ENCODE results near the gene NEMF.
"Not testable (repeated sequence)": the region's sequence is repeated elsewhere in the genome, so short reads cannot be mapped to it uniquely, and the experiment has no call there.

NEMF gene

DNA sequence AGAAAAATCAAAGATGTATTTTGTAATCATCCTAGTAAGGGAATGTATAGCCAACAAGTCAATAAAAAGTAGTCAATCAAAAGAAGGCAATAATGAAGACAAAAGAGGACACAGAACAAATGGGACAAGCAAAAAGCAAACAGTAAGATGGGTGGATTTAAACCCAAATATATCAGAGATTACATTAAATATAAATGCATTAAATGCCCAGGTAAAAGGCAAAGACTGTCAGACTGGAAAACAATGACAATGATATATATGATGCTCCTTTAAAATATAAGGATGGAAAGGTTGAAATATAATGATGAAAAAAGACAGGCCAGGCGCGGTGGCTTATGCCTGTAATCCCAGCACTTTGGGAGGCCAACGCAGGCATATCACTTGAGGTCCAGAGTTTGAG is 35.7 kb downstream of the NEMF start:
- no peak for DNase-seq (ENCODE audit: low spot score)

DNA sequence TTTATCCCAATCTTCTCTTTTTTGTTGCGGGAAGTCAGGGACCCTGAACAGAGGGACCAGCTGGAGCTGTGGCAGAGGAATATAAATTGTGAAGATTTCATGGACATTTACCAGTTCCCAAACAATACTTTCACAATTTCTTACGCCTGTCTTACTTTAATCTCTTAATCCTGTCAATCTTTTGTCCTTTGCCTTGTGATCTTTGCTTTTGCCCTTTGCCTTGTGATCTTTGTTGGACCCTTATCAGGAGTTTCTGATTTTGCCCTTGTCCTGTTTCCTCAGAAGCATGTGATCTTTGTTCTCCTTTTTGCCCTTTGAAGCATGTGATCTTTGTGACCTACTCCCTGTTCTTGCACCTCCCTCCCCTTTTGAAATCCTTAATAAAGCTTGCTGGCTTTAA is 36.5 kb downstream of the NEMF start:
- not testable (repeated sequence) for DNase-seq (ENCODE audit: low spot score)

DNA sequence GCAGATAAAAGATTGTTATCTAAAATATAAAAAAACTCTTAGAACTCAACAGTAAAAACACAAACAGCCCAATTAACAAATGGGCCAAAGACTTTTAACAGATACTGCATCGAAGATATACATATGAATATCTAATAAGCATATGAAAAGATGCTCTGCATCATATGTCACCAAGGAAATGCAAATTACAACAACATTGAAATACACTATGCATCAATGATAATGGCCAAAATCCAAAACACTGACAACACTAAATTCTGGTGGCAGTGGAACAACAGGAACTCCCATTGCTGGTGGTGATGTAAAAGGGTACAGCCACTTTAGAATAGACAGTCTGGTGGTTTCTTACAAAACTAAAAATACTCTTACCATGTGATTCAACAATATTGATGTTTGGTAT is 43.8 kb downstream of the NEMF start:
- DNase-seq (ENCODE audit: low spot score), result no peak

DNA sequence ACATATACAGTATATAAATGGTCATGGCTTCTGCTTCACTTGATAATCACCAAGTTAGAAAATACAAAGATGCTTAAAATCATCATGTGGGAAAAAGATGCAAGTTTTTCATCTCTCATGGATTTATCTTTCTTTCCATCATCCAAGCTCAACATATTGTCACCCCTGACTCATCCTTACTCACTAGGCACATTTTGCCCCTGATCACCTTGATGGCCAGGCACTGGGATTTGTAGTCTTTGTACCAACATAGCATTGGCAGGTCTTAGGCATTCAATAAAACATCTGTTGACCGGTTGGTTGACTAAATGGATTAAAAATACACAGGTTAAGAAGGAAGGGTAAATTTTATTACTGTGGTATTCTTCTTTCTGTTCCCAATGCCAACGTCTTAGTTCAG is 56.6 kb downstream of the NEMF start:
- no peak for DNase-seq (ENCODE audit: low spot score)

DNA sequence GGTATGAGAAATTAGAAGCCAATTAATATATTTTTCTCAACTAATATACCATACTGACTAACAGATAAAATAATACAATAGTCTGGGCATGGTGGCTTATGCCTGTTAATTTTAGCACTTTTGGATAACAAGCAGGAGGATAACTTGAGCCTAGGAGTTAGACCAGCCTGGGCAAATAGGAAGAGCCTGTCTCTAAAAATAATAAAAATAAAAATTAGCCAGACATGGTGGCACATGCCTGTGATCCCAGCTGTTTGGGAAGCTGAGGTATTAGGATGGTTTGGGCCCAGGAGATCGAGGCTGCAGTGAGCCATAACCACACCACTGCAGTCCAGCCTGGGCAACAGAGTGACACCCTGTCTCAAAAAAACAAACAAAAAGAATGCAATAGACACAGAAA is 60.0 kb downstream of the NEMF start:
- no peak for DNase-seq (ENCODE audit: low spot score)

DNA sequence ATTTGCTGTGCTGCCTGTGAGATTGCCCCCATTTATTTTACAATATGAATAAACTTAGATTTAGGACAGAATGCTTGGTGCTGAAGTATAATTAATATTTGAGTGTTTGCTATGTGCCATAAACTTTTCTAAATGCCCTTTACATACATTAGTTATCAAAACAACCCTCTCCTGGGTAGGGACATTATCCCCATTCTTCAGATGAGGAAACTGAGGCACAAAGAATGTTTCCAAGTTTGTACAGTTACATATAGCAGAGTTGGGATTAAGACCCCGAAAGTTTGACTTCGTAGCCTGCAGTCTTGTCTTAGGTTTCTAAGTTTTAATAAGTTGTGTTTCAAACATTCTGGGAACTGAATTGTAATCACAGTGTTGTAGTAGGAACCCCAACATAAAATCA is 66.3 kb downstream of the NEMF start:
- DNase-seq (ENCODE audit: low spot score), result no peak

DNA sequence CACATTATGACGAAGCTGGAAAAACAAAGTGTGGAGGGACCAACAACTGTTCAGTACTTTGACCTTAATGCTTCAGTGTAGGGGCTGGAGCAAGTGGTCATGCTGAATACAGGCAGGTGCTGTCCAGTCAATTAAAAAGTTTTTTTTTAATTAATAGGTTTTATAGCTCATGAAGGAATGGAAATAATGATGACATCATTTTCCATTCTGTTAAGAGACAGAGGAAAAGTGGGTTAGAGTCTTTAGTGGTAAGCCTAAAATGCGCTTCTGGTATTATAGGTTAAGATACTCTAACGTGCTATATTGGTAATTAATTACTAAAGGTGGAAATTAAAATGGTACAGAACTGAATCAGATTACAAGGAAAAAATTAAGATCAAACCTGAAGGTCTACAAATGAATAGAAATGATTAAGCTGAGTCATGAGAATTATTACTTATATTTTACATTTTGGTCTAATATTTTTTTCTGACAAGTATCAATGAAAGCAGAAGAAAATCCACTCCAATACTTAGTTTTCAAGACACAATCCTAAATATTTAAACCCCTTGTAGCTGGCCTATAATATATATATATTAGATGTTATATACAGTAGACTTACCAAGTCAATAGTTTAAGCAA is 69.1 kb downstream of the NEMF start:
- no peak for DNase-seq (ENCODE audit: low spot score)

DNA sequence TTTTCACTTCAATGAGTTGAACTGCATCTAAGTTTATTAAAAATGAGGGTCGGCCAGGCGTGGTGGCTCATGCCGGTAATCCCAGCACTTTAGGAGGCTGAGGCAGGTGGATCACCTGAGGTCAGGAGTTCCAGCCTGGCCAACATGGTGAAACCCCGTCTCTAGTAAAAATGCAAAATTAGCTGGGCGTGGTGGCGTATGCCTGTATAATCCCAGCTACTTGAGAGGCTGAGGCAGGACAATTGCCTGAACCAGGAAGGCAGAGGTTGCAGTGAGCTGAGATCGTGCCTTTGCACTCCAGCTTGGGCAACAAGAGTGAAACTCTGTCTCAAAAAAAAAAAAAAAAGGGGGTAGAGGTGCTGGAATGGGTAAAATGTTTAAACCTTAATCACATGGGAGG is 71.5 kb downstream of the NEMF start:
- DNase-seq (ENCODE audit: low spot score), result not testable (repeated sequence)

DNA sequence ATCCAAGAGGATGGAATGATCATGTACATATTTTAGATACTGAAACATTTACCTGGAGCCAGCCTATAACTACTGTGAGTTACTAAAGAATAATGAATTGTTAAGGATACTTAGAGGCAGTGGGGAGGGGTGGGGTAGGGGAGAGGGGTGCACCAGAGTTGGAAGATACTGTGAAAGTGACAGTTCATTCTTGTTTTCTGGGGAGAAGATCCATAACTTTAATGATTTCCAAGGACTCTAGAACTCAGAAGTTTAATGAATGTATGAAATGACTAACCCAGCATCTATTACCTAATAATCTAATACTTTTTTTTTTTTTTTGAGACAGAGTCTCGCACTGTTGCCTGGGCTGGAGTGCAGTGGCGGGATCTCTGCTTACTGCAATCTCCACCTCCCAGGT is 74.2 kb downstream of the NEMF start:
- DNase-seq (ENCODE audit: low spot score), result no peak

DNA sequence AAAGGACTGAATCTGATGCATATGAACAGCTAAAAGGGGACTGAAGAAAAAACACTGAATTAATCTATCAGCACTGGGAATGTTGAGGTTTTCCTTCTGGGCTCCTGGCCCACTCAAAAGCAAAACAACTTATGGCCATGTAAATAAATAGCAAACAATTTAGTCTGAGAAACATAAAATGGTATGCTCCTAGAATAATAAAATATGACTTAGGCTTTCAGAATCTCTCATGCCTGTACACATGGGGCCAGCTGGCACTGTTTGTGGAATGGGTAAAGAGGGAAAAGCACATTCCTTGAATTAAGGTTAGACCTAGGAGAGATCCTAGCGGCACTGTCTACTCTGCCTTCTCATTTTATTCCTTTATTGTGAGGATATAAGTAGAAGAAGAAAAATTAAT is 78.5 kb downstream of the NEMF start:
- DNase-seq (ENCODE audit: low spot score), result no peak

DNA sequence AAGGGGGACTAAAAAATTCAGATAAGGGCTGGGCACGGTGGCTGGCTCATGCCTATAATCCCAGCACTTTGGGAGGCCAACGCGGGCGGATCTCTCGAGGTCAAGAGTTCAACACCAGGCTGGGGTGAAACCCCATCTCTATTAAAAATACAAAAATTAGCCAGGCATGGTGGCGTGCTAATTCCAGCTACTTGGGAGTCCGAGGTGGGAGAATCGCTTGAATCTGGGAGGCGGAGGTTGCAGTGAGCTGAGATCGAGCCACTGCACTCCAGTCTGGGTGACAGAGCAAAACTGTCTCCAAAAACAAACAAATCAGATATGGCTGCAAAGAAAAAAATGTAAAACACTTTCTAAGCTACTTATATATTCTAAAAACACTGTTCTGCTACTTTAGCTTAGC is 80.9 kb downstream of the NEMF start:
- not testable (repeated sequence) for DNase-seq (ENCODE audit: low spot score)

DNA sequence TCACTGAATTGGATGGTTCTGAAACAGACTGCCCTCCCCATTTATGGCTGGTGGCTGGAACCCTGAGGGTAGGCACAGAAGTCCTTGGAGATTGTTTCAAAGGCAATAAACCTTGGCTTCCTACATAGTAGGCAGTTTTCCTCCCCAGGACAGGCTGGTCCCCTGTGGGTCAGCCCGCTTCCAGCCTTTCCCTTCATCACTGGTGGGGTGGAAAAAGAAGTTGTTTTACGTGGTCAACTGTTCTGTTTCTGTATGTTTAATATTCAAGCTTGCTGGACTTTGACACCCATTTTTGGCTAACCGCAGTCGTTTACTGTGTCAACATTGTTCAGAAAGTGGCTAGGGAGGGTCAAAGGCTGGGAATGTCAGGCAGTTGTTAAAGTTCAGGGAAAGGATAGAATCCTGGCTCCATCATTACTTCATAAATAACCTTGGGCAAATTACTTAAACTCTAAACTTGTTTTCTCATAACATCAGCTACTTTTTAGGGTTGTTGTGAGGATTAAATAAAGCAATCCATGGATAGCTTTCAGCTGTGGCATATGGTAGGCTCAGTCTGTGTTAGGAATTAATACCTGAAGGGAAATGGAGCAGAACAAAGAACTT is 82.3 kb downstream of the NEMF start:
- no peak for DNase-seq (ENCODE audit: low spot score)

DNA sequence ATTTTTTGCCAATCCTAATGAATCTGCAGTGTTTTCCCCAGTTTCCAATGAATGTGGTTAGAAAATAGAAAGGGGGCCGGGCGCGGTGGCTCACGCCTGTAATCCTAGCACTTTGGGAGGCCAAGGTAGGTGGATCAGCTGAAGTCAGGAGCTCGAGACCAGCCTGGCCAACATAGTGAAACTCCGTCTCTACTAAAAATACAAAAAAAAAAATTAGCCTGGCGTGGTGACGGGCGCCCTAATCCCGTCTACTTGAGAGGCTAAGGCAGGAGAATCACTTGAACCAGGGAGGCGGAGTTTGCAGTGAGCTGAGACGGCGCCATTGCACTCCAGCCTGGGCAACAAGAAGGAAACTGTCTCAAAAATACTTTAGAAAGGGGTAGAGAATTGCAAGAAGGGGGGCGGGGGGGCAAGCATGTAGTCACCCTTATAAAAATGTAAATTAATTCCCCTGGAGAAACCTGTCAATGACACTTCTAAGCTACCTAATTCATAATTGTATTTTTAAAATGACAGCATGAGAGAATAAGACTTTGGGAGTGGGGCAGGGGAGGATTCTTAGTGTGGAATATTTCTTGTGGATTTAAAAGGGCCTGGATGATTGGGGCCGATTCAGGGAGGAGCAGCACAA is 82.9 kb downstream of the NEMF start:
- no peak for DNase-seq (ENCODE audit: low spot score)

DNA sequence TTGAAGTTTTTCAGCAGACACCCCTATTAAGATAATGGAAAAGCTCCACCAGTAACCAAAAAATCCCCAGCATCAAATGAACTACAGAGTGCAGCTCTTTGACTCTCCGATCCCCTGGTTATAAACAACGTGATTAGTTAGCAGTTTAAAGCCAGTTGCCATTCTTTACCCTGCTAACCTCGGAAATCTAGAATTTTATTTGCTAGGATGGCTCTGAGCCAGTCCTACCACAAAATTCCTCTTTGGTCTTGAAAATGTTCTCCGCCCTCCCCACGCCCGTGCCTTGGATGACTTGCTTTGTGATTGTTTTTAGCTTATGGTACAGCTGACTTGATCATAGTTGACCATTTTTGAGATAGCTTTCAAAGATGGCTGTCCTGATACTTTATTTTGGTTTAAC is 83.4 kb downstream of the NEMF start:
- no peak for DNase-seq (ENCODE audit: low spot score)

DNA sequence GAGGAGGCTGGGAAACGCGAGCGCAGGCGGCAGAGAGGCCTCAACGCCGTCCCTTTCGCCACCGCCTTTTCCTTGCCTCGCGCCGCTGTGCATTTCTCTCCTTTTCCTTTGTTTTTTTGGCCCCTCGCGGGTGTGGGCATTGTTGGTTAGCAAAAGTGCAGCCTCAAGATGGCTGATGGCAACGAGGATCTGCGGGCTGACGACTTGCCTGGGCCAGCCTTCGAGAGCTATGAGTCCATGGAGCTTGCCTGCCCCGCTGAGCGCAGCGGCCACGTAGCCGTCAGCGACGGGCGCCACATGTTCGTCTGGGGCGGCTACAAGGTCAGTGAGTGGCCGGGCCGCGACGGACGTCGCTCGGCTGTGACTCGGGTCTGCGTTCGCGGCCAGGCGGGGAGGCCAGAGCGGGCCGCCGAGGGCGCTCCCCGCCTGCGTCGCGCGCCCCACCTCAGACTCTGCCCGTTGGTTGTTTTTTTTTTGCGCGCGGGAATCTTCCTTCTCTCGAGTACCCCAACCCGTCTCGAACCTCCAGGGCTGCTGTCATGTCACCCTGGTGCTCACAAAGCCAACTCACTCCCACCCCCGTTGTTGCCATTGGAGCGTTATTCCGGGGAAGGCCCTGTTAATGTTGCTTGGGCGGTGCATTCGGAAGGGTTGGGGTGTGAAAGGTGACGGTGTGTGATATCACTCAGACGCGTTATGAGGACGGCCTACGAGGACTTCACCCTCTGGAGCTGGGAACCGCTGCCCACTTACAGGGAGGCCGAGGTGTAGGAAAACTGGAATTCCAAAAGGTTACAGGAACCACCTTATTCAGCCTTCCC is 84.1 kb downstream of the NEMF start:
- DNase-seq (ENCODE audit: low spot score), result peak; percentile 40

DNA sequence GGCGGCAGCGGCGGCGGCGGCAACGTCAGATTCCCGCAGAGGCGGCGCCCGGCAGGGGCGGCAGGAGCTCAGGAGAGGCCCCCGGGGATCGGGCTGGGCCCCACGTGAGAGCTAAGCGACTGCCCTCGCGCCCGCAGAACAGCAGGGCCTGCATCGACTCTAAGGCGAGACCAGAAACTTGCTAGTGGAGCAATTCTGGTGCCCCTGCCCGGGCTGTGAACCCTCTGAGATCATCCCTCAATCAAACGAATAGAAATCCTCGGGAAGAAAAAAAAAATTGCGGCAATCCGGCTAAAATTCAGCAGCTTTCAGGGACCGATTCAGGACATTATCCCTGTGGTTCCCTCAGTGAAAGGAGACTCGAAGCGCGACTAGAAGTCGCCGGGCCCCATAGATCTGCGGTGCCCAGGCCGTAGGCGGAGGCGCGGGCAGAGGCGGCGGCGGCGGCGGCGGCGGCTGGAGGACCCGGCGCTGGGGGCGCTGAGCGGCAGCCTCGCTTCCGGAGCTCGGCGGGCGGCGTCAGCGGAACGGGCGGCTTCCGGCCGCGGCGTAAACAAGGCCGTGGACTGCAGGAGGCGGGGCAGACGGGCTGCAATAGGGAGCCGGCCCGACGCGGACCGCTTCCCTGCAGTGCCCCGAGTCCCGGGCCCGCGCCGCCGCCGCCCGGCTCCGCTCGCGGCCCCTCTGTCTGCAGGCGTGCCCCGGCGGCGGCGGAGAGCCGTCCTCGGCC is 84.9 kb downstream of the NEMF start, which contains the start of gene KLHDC2:
KLHDC2 (plus strand) TSS at position 583 of the 730 bp plus-strand sequence. CDS start 316 bp downstream, outside the sequence.
- peak; percentile 83 for DNase-seq (ENCODE audit: low spot score)

DNA sequence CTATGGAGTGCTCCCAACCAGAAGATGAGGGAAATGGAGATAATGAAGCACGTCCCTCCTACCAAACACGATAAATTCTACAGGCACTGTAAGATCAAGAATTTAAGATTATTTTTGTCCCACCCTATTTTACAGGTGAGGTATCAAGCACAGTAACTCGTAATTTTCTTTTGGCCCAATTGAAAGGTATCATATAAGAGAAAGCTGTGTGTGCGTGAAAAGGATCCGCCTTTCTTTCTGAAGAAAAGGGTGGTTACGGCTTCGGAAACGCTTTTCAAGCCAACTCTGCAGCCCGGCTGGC is 85.4 kb downstream of the NEMF start:
- DNase-seq (ENCODE audit: low spot score), result no peak

DNA sequence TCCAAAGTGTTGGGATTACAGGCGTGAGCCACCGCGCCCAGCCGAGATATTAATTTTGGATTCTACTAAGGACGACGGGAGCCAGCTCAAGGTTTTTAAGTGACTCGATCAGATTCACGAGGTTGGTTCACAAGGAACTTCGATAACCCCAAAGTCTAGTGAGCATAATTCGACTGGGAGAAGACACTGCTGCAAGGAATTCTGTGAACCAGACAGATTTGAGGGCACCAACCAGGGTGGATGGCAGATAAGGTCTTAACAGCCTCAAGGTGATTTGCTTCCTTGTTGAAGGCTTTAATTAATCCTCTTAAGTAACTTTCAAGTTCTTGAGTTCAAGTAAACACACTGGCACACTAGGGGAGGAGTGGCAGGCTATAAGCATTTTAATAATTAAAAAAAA is 85.7 kb downstream of the NEMF start:
- no peak for DNase-seq (ENCODE audit: low spot score)

DNA sequence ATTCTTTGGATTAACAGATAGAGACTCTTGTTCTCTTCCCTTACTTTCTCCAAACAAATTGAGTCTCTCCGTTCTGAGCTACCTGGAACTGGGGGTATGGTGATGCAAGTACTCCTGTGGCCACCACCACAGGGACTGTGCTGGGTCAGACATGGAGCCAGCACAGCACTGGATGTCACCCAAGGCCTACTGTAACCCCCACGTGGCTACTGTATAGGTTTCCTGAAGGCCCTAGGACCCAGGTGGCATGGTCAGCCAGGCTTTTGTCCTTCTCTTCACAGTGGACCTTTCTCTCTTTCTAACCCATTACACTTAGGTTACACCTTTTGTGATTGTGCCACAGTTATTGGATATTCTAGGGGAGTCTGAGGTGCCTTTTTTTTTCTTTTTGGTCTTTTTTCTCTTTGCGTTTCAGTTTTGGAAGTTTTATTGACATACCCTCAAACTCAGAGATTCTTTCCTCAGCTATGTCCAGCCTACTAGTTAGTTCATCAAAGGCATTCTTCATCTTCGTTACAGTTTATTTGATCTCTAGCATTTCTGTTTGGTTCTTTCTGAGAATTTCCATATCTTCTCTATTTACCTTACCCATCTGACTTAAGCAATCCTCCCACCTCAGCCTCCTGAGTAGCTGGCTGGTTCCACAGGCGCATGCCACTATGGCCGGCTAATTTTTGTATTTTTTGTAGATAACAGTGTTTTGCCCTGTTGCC is 90.6 kb downstream of the NEMF start:
- no peak for DNase-seq (ENCODE audit: low spot score)

DNA sequence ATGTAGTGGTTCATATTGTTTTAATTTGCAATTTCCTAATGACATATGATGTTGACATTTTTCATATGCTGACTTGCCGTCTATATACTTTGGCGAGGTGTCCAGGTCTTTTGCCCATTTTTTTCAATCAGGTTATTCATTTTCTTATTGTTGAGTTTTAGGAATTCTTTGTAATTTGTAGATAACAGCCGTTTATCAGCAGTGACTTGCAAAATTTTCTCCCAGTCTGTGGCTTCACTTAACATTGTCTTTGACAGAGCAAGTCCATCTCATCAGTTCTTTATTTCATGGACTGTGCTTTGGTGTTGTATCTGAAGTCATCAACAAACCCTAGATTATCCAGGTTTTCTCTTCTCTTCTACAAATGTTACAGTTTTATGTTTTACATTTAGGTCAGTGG is 97.2 kb downstream of the NEMF start:
- DNase-seq (ENCODE audit: low spot score), result no peak

DNA sequence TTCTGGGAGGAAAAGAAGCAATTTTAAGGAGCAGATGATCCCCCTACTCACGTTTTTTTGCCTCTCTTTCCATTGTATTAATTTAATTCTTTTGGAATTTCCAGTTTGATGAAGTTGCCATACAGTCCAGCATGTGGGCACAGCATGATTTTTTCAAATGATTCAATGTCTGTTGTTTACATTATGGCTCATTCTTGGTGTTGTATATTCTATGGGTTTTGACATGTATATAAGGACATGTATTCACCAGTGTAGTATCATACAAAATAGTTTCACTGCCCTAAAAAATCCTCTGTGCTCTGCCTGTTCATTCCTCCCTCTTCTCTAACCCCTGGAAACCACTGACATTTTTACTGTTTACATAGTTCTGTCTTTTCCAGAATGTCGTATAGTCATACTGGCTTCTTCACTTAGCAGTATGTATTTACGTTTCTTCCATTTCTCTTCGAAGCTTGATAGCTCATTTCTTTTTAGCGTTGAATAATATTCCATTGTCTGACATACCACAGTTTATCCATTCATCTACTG is 98.0 kb downstream of the NEMF start:
- DNase-seq (ENCODE audit: low spot score), result no peak
